Natural killer cell (primary cell): ENCODE results near the gene ZDHHC11. TPM values are rescaled to one million over a fixed set of nuclear protein-coding genes. Genes with fewer than 3 reads are reported as not detected.
"Not testable (repeated sequence)": the region's sequence is repeated elsewhere in the genome, so short reads cannot be mapped to it uniquely, and the experiment has no call there.

ENCODE experiments used
- ATAC-seq, 3 donors: fragments of 150-1000 bp in 2 of 3; fragments of 200-7000 bp in 1 of 3; cut with Tn5 transposase; 1 replicate in 1 of 3; 2 replicates in 2 of 3; pipeline ENCODE4 v1.10.0; 2021; ENCODE audit warnings: mild to moderate bottlenecking in 2 of 3, moderate library complexity in 2 of 3
- DNase-seq, 2 donors: peaks; one replicate each; pipeline versions ENCODE4 v3.0.0 to v3.0.0-alpha.2; 2013 to 2021; ENCODE audit warnings: mixed read lengths in 1 of 2
- H3K27ac ChIP-seq: one replicate; pipeline ENCODE4 v1.5.1; 2013; ENCODE audit warnings: mild to moderate bottlenecking, low read length
- H3K27me3 ChIP-seq: one replicate; pipeline ENCODE4 v1.6.1; 2013; ENCODE audit warnings: low read length; ENCODE audit not compliant: control insufficient read depth, insufficient read depth
- H3K36me3 ChIP-seq: one replicate; pipeline ENCODE4 v1.6.1; 2013; ENCODE audit warnings: low read length; ENCODE audit not compliant: control insufficient read depth, insufficient read depth
- H3K4me1 ChIP-seq: one replicate; pipeline ENCODE4 v1.6.1; 2013; ENCODE audit warnings: low read length; ENCODE audit not compliant: control insufficient read depth, insufficient read depth
- H3K4me3 ChIP-seq: one replicate; pipeline ENCODE4 v1.5.1; 2013; ENCODE audit warnings: low read length
- H3K9me3 ChIP-seq: one replicate; pipeline ENCODE4 v1.6.1; 2013; ENCODE audit warnings: low read length; ENCODE audit not compliant: control insufficient read depth, insufficient read depth
- H3K27ac Mint-ChIP-seq, 2 donors: one replicate each; pipeline ENCODE4 v1.8.0; 2022; ENCODE audit warnings: mild to moderate bottlenecking in 2 of 2, mixed read lengths in 2 of 2, moderate library complexity in 1 of 2
- H3K27me3 Mint-ChIP-seq, 2 donors: one replicate each; pipeline ENCODE4 v1.8.0; 2022; ENCODE audit warnings: low read depth in 2 of 2, mixed read lengths in 2 of 2
- H3K36me3 Mint-ChIP-seq: one replicate; pipeline ENCODE4 v1.8.0; 2022; ENCODE audit warnings: mixed read lengths
- H3K4me1 Mint-ChIP-seq, 2 donors: one replicate each; pipeline ENCODE4 v1.8.0; 2022; ENCODE audit warnings: mixed read lengths in 2 of 2
- H3K4me3 Mint-ChIP-seq: one replicate; pipeline ENCODE4 v1.8.0; 2022; ENCODE audit warnings: mild to moderate bottlenecking, moderate library complexity, mixed read lengths
- H3K9me3 Mint-ChIP-seq, 2 donors: one replicate each; pipeline ENCODE4 v1.8.0; 2022; ENCODE audit warnings: mixed read lengths in 2 of 2
- WGBS: methylation state at CpG from one replicate; pipeline ENCODE4 v1.1.7; 2013; ENCODE audit warnings: missing lambda C conversion rate; ENCODE audit not compliant: insufficient coverage; 5-methylcytosine and 5-hydroxymethylcytosine counted together
- intact Hi-C: fragments of 100-400 bp; cut with micrococcal nuclease; formaldehyde crosslinking; loops from one replicate; pipeline ENCODE4 v1.14.2; 2022
- total RNA-seq, 4 donors: library from RNA; stranded (reverse); fragments of 120-200 nt in 1 of 4; gene quantifications; one replicate each; pipeline versions ENCODE4 v1.2.3 to v1.2.4, GENCODE V29; 2013 to 2022
- TF ChIP-seq, protein P1 (sequence below): fragments of 200-600 bp; IDR thresholded peaks from one replicate; pipeline ENCODE4 v1.8.0; 2022; ENCODE audit warnings: antibody characterized with exemption

The ZDHHC11 gene
- total RNA-seq, 3 donors from 2014 or later (not counting 1 experiment from before 2014, with no cell fraction given), result 2.2 to 7.0 (median 5.0) TPM

DNA sequence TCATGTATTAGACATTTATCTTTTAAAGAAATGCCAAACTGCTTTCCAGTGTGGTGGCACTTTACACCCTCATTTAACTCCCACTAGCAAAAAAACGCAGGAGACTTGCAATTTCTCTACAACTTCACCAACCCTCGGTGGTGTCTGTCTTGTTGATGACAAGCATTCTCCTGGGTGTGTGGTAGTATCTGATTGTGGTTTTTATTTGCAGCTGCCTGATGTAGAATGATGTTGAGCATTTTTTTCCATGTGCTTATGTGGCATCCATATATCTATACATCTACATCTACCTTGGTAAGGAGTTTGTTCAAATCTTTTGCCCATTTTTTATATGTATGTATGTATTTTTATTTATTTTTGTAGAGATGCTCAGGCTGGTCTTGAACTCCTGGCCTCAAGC, 16.8 kb downstream of the ZDHHC11 start:
- not testable (repeated sequence) for H3K4me1 Mint-ChIP-seq
- WGBS, result no CpG with 5 or more reads among the region's 2 CpGs

DNA sequence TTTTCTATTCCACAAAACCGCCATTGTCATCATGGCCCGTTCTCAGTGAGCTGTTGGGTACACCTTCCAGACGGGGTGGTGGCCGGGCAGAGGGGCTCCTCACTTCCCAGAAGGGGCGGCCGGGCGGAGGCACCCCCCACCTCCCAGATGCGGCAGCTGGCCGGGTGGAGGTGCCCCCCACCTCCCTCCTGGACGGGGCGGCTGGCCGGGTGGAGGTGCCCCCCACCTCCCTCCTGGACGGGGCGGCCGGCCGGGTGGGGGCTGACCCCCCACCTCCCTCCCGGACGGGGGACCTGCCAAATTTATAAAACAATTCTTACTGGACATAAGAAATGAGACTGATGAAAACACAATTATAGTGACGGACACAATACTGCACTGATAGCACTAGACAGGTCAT, 22.6 kb downstream of the ZDHHC11 start:
- H3K36me3 Mint-ChIP-seq, H3K4me1 ChIP-seq, H3K27me3 ChIP-seq, H3K27me3 Mint-ChIP-seq, intact Hi-C loops, H3K9me3 ChIP-seq, H3K4me3 ChIP-seq, H3K4me1 Mint-ChIP-seq, ATAC-seq, H3K9me3 Mint-ChIP-seq, H3K4me3 Mint-ChIP-seq, H3K36me3 ChIP-seq, DNase-seq, H3K27ac ChIP-seq, H3K27ac Mint-ChIP-seq: not testable (repeated sequence)
- 95% methylated on average over 13 of the region's 19 CpGs for WGBS

More for the DNA sequence above, 16.8 kb downstream of the ZDHHC11 start:
- DNase-seq, H3K4me3 Mint-ChIP-seq, H3K27ac Mint-ChIP-seq, H3K27me3 ChIP-seq, H3K27me3 Mint-ChIP-seq, H3K36me3 ChIP-seq, H3K4me3 ChIP-seq, H3K27ac ChIP-seq, H3K36me3 Mint-ChIP-seq, H3K9me3 Mint-ChIP-seq, H3K4me1 ChIP-seq, ATAC-seq, H3K9me3 ChIP-seq: not testable (repeated sequence)
- intact Hi-C loops, result loop anchor here (5.0 kb wide), 1 partner anchor 97 kb away; no protein-coding TSS in a partner anchor

DNA sequence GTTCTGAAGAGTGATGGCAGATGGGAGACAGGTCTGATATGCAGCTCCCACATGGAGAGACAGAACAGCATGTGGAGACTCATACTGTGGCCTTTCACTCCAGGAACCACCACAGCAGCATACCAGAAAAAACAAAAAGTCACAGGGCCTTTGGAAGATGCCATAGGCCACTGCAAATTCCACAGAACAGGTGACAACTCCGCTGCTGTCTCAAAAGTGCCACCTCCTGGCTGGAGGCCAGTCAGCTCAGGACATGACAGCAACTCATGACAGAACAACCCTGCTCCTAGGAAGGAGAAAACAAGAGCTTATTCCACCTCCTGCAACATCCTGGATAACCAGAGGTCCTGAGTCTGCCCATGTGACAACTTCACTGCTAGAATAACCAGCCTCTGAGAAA, 25.2 kb downstream of the ZDHHC11 start:
- H3K27ac ChIP-seq, H3K4me1 ChIP-seq, H3K4me1 Mint-ChIP-seq, H3K9me3 ChIP-seq, H3K36me3 ChIP-seq, H3K27me3 Mint-ChIP-seq, H3K27ac Mint-ChIP-seq, H3K27me3 ChIP-seq, H3K9me3 Mint-ChIP-seq, H3K4me3 Mint-ChIP-seq, DNase-seq, intact Hi-C loops, H3K4me3 ChIP-seq, H3K36me3 Mint-ChIP-seq: not testable (repeated sequence)
- ATAC-seq, result peak in 1 of 3 donors; percentile 6
- WGBS, result no CpG with 5 or more reads among the region's 1 CpG

DNA sequence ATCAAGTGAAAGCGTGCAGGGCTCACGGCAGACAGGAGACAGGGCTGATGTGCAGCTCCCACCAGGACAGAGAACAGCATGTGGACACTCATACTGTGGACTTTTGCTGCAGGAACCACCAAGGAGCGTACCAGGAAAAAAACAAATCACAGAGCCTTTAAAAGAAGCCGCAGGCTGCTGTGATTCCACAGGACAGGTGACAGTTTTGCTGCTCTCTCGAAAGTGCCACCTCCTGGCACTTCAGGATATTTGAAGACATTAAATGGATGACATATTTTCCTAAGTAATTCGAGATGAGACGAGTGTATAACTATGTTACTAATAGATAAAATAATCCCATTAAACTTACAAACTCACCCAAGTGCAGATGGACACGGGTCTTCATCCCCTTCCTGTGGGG, 29.3 kb downstream of the ZDHHC11 start:
- TF ChIP-seq, protein P1, sequence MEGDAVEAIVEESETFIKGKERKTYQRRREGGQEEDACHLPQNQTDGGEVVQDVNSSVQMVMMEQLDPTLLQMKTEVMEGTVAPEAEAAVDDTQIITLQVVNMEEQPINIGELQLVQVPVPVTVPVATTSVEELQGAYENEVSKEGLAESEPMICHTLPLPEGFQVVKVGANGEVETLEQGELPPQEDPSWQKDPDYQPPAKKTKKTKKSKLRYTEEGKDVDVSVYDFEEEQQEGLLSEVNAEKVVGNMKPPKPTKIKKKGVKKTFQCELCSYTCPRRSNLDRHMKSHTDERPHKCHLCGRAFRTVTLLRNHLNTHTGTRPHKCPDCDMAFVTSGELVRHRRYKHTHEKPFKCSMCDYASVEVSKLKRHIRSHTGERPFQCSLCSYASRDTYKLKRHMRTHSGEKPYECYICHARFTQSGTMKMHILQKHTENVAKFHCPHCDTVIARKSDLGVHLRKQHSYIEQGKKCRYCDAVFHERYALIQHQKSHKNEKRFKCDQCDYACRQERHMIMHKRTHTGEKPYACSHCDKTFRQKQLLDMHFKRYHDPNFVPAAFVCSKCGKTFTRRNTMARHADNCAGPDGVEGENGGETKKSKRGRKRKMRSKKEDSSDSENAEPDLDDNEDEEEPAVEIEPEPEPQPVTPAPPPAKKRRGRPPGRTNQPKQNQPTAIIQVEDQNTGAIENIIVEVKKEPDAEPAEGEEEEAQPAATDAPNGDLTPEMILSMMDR, result no peak

GRCh38 chr5:820245-820644, 30.5 kb downstream of the ZDHHC11 start:
- H3K9me3 Mint-ChIP-seq, result no peaks in the 10 kb centered on the region
- H3K36me3 Mint-ChIP-seq, result no peaks in the 10 kb centered on the region
- ATAC-seq (no peak), DNase-seq (no peak)
- Histone ChIP-seq H3K4me1 (no peaks in the 10 kb centered on the region), H3K4me3 (no peak overlapping the region), H3K27ac (no peak overlapping the region), H3K36me3 (no peaks in the 10 kb centered on the region), H3K9me3 (no peaks in the 10 kb centered on the region), H3K27me3 (no peaks in the 10 kb centered on the region)
- 63% methylated on average over 3 of the region's 3 CpGs for WGBS
- H3K27ac Mint-ChIP-seq, result no peak overlapping the region
- TF ChIP-seq, protein P1, result no peak
- H3K4me3 Mint-ChIP-seq, result no peak overlapping the region
- H3K4me1 Mint-ChIP-seq, result no peaks in the 10 kb centered on the region
- peaks cover 0 to 3% of the 10 kb centered on the region in 2 donors for H3K27me3 Mint-ChIP-seq
- intact Hi-C loops, result no loop called here

More for the DNA sequence above, 29.3 kb downstream of the ZDHHC11 start:
- WGBS, result 93% methylated on average over 5 of the region's 8 CpGs
- Mint-ChIP-seq H3K4me1 (no peaks in the 10 kb centered on the region), H3K36me3 (no peaks in the 10 kb centered on the region), H3K27me3 (peaks cover 0 to 3% of the 10 kb centered on the region in 2 donors), H3K27ac (no peak overlapping the region), H3K9me3 (no peaks in the 10 kb centered on the region), H3K4me3 (no peak overlapping the region)
- intact Hi-C loops, result no loop called here
- ATAC-seq (no peak), DNase-seq (no peak)
- Histone ChIP-seq H3K9me3 (no peaks in the 10 kb centered on the region), H3K36me3 (no peaks in the 10 kb centered on the region), H3K4me1 (no peaks in the 10 kb centered on the region), H3K4me3 (no peak overlapping the region), H3K27me3 (no peaks in the 10 kb centered on the region), H3K27ac (no peak overlapping the region)
